Fibroblast of pulmonary artery (primary cell): Measurements from ENCODE around the gene ARHGEF40.

ENCODE experiments used
- DNase-seq: peaks from one replicate; pipeline ENCODE4 v3.0.0-alpha.2; 2010; ENCODE audit warnings: low read depth
- H3K4me3 ChIP-seq: replicated peaks from 2 replicates; pipeline ENCODE4 v1.5.1; 2011; ENCODE audit warnings: low read depth, mild to moderate bottlenecking, control low read depth, low read length, moderate library complexity
- CTCF ChIP-seq: IDR thresholded peaks from 2 replicates; pipeline ENCODE4 v1.5.1; 2011; ENCODE audit warnings: mild to moderate bottlenecking, control low read depth, low read length, inconsistent platforms; ENCODE audit errors: missing control alignments

ARHGEF40 gene

DNA sequence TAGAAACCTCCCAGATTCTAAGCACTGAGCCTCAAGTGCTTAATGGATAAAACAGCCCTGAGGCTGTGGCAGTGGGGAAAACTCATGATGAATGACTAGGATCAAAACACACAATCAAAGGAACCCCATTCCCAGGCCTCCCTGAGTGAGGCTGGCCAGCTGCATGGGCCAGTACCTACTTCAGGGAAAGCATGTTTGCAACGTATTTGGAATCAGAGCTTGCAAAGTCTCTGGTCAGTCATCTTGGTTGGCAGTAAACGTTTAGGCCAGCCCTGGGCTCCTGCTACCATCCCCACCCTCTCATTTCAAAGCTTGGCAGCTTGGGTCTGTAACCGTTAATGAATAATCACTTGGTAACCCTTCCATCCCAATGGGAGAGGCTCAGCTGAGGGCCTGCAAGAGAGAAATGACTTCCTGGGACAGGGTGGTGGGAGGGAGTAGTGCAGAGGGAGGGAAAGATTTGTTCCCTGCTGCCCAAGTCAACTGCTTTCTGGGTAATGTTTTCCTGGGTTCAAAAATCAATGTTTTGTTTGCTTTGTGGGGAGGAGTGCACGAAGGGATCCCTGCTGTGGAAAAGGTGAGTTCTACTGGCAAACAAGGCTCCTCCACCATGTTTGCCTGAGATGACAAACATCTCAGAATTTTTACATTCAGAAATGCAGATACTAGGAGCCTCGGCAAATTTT, 14.5 kb upstream of the ARHGEF40 start:
- DNase-seq: no peak
- no peak overlapping the region for H3K4me3 ChIP-seq
- no peak for TF ChIP-seq CTCF

DNA sequence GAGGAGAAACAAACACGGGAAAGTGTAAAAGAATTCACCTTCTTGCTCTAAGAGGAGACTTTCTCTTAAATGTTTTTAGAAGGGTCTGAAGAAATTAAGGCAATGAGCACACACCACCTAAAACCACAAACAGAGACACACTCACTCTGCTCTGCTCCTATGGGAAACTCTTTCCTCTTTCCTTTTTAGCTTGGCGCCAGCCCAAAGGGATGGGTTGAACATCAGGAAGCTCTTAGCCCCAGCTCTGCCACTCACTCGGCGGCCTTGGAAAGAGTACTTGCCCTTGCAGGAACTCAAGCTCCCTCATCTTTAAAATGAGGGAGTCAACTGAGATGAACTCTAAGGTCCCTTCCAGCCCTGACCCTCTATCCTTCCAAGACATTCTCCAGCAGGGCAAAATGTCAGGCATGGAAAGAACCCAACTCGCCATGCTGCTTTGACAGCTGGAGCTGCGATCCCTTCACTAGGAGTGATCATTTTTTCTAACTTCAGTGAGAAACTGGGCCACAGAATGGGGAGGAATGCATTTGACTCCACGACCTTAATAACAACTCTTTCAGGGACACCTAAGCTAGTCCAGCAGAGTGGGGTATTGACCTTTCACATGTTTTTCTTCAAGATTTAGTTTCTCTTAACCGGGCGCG, 13.5 kb upstream of the ARHGEF40 start:
- no peak for TF ChIP-seq CTCF
- H3K4me3 ChIP-seq: no peak overlapping the region
- no peak for DNase-seq

DNA sequence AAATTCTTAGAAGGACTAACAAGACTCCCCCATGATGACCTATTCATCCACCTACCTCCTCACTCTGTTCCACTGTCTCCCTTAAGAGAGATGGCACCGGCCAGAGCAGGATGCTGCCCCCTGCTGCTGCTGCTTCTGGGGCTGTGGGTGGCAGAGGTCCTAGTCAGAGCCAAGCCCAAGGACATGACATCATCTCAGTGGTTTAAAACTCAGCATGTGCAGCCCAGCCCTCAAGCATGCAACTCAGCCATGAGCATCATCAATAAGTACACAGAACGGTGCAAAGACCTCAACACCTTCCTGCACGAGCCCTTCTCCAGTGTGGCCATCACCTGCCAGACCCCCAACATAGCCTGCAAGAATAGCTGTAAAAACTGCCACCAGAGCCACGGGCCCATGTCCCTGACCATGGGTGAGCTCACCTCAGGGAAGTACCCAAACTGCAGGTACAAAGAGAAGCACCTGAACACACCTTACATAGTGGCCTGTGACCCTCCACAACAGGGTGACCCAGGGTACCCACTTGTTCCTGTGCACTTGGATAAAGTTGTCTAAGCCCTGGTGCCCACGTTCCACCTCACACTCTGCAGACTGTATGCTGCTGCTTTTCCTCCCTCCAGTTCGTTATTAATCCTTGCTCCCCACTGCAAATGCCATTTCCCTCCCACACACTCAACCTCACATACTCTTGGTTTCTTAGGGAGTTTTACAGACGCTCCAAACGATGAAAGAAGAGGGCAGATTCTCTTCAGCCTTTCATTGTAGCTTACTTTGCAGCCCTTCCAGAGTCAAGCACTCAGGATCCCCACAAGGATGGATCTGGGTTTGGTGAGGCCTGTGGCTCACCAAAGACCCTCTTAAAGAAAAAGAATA, 12.1 kb upstream of the ARHGEF40 start, which contains the start of gene RNASE8:
TSS of gene RNASE8 (plus strand) at position 20 of the 873 bp plus-strand sequence. CDS start at position 91, 71 bp downstream.
- DNase-seq: no peak
- no peak within 1 kb of the TSS for H3K4me3 ChIP-seq
- TF ChIP-seq CTCF: no peak

DNA sequence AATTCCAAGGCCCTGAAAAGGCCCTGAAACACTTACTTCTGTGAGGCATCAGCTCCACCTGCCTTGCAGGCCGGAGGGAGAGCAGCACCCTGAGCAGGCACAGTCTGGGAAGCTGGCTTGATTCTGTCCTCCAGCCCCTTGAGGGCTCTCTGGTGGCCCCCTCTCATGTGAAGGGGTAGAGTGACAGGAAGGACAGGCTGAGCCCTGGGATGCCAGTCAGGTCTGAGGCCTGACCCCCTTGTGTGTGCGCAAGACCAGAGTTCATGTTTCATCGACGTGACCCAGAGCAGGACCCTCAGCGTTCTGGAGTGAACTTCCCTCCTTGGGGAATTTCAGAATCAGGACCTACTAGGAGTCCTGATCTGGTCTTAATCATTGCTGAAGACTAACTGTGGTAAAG, 11.2 kb upstream of the ARHGEF40 start:
- DNase-seq: no peak
- no peak overlapping the region for H3K4me3 ChIP-seq
- TF ChIP-seq CTCF: no peak

- H3K4me3 ChIP-seq: no peak overlapping the region
- no peak for DNase-seq
- TF ChIP-seq CTCF: no peak
Observed at GRCh38 chr14:21059842-21060613, 10.1 kb upstream of the ARHGEF40 start.

- no peak overlapping the region for H3K4me3 ChIP-seq
- DNase-seq: no peak
- TF ChIP-seq CTCF: no peak
Observed at GRCh38 chr14:21060614-21061346, 9.3 kb upstream of the ARHGEF40 start.
